ENCODE measurements around the gene MAD2L2.
A peak's percentile ranks its signal among the peaks of the same experiment; 100 is the strongest.

Gene MAD2L2

GRCh38 chr1:11682287-11682771 lies 1.4 kb upstream of the MAD2L2 start:
- no peak for DNase-seq

- no peak for DNase-seq
Measured at GRCh38 chr1:11680270-11681070, 478 bp downstream of the MAD2L2 start.

- no peak for DNase-seq
Measured at GRCh38 chr1:11678442-11678841, 2.5 kb downstream of the MAD2L2 start.

- DNase-seq = no peak
Measured at GRCh38 chr1:11676386-11677103, 4.4 kb downstream of the MAD2L2 start.

GRCh38 chr1:11675325-11675724 lies 5.6 kb downstream of the MAD2L2 start:
- no peak for DNase-seq

DNA sequence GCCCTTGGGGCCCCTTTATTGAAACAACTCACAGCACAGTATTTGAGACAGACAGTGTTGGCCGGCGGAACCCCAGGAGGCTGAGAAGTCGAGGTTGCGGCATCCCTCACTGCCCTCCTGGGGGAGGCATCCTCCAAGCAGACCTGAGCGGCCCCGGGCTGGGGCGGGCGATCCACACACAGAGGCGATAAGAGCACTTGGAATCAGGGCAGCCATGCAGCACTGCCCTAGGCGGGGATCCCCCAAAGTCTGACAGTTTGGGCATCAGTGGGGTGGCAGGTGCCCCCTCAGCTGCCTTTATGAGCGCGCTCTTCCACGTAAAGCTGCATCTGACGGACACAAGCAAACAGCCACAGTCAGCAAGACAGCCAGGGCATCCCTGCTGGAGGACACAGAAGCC lies 6.5 kb downstream of the MAD2L2 start:
- DNase-seq = no peak

DNA sequence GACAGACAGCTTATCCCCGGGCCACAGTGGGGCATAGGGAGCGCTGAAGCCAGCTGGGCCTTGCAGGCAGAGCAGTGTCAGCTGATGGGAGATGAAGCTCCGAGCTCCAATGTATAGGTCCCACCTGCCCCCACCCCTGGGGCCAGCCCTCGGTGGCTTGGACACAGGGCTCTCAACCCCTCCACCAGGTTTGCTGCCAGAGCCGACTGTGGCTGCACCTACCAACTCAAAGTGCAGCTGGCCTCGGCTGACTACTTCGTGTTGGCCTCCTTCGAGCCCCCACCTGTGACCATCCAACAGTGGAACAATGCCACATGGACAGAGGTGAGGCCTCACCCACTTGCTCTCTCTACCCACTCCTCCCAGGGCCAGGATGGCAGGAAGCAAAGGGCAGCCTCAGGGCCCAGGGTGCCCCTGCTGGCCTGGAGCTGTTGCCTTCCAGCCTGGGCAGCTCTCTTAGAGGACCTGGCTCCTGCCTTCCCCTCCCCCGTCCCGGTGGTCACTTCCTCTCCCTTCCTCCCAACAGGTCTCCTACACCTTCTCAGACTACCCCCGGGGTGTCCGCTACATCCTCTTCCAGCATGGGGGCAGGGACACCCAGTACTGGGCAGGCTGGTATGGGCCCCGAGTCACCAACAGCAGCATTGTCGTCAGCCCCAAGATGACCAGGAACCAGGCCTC lies 7.7 kb downstream of the MAD2L2 start:
- no peak for DNase-seq

- no peak for DNase-seq
Measured at GRCh38 chr1:11671544-11672286, 9.2 kb downstream of the MAD2L2 start.

GRCh38 chr1:11671205-11671543 lies 9.8 kb downstream of the MAD2L2 start:
- DNase-seq = no peak

- DNase-seq = no peak
Measured at GRCh38 chr1:11670747-11671146, 10.2 kb downstream of the MAD2L2 start.

DNA sequence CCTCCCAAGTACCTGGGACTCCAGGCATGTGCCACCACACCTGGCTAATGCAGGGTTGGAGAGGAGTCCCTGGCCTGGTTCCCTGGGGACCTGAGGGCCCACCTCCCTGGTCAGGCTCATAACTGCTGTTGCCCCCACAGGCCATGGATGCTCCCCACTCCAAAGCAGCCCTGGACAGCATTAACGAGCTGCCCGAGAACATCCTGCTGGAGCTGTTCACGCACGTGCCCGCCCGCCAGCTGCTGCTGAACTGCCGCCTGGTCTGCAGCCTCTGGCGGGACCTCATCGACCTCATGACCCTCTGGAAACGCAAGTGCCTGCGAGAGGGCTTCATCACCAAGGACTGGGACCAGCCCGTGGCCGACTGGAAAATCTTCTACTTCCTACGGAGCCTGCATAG lies 12.4 kb downstream of the MAD2L2 start:
- DNase-seq = no peak

GRCh38 chr1:11664336-11665065 lies 16.4 kb downstream of the MAD2L2 start:
- DNase-seq = peak; percentile 81

GRCh38 chr1:11661103-11661502 lies 19.8 kb downstream of the MAD2L2 start:
- DNase-seq = no peak

DNA sequence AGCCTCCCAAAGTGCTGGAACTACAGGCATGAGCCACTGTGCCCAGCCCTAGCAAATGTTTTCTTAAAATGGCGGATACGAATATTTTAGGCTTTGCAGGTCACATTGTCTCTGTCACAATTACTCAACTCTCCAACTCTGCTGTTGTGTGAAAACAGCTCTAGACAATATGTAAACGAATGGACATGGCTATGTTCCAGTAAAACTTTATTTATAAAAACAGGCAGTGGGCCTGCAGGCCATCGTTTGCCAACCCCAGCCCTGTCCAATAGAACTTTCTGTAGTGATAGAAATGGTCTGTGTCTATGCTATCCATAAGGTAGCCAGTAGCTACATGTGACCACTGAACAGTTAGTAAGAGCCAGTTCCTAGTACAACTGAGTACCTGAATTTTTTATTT lies 21.2 kb downstream of the MAD2L2 start:
- no peak for DNase-seq

DNA sequence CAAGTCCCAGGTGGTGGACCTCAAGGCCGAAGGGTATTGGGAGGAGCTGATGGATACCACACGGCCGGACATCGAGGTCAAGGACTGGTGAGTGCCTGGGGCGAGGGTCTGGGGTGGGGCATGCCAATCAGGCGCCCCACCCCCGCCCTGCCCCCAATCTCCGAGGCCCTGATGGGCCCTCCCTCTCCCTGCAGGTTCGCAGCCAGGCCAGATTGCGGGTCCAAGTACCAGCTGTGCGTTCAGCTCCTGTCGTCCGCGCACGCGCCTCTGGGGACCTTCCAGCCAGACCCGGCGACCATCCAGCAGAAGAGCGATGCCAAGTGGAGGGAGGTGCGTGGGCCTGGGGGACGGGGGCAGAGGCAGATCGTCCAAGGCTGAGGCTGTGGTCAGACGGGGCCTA lies 22.4 kb downstream of the MAD2L2 start:
- DNase-seq = no peak

DNA sequence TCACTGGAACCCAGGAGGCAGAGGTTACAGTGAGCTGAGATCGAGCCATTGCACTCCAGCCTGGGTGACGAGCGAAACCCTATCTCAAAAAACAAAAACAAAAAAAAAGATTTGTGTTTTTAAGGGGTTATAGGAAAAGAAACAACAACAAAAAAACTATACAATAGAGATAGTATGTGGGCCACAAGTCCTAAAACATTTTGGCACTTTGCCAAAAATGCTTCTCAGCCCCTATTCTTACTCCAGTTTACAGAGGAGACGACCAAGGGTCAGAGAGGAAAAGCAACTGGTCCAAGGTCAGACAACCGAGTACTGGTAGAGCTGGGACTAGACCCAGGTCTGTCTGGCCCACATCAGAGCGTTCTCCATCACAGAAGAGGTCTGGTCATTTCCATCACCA lies 23.3 kb downstream of the MAD2L2 start:
- DNase-seq = no peak

DNA sequence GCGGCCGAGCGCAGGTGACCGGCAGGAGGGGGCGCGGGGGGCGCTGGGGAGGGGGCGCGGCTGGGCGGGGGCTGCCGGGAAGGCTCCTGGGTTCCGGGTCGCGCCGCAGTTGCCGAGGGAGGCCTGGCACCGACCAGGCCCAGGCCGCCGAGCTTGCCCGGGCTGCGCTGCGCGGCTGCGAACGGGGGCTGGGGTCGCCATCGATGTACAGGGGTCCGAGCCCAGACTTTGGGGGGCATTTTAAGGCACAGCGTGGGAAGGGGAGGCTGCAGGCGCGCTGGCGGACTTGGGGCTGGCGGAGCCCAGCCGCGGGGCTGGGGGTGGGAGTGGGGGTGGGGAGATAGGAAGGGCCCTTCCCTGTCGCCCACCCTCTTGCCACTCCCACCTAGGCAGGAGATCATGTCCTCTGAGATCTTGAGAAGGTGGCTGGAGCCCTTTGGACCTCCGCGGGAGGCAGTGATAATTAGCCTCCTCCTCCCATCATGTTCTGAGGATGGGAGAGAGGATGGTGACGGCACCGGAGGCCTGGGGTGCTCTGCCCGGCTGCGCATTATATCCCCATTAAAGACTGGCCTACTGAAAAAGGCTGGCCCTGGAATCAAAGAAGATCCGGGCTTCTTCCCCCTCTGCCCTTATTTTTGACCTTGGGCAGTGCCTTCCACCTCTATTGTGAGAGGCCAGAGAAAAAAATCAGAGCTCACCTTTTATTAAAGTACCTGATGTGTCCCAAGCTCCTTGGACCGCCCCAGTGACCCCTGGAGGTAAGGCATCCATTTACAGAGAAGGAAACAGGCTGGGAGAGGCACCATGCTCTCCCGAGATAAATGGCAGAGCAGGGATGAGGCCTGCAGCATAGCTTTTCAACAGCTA lies 25.8 kb downstream of the MAD2L2 start:
- DNase-seq = no peak

DNA sequence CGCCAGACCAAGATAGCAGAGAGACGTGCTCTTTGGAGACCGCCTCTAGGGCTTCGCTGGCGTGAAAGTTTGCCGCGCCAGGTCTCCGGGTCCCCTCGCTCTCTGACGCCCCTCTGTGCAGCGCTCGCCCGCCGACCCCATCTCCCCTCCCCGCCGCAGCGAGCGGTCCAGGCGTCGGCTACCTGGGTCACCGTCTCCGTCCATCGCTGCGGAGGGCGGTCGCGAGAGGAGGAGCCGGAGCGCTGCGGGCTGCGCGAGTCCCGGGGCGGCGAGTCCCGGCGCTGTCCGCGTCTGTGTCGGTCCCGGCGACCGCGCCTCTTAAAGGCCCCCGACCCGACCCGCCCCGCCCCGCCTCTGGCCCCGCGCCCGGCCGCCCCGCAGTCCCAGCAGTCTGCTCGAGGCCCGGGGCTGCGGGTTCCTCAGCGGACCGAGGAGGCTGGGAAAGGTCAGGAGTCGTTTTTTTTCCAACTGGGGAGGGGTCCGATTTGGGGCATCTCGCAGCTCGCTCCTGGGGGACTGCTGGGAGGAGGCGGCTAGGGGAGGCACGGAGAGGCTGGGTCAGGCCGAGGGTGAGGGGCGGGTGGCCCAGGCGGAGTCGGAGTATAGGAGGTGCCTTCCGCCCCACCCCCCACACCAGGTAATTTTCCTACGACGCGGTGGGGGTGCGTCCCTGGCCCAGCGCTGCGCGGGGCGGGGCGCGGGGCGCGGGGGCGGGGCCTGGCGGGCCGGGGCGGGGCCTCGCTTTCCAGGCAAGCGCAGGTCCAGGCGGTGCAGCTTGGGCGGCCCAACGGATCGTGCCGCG lies 26.6 kb downstream of the MAD2L2 start, which contains the start of the genes FBXO2 and FBXO44:
TSS of gene FBXO2 (minus strand) at position 293 of the 802 bp plus-strand sequence. CDS start at position 204, 89 bp downstream.
TSS of gene FBXO44 (plus strand) at position 741 of the 802 bp plus-strand sequence. CDS start 959 bp downstream, outside the sequence.
- no peak for DNase-seq

DNA sequence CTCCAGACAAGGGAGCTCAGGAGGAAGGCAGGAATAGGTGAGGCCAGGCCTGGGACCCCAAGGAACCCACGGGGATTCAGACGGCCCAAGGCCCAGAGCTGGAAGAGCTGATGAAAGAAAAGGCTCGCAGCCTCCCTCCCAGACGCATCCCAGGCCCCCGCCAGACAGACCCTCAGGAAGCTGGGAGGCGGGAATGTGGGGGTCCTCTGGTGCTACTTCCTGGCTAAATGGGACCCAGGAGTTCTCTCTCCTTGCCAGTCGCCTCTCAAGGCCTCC lies 27.1 kb downstream of the MAD2L2 start:
- no peak for DNase-seq

DNA sequence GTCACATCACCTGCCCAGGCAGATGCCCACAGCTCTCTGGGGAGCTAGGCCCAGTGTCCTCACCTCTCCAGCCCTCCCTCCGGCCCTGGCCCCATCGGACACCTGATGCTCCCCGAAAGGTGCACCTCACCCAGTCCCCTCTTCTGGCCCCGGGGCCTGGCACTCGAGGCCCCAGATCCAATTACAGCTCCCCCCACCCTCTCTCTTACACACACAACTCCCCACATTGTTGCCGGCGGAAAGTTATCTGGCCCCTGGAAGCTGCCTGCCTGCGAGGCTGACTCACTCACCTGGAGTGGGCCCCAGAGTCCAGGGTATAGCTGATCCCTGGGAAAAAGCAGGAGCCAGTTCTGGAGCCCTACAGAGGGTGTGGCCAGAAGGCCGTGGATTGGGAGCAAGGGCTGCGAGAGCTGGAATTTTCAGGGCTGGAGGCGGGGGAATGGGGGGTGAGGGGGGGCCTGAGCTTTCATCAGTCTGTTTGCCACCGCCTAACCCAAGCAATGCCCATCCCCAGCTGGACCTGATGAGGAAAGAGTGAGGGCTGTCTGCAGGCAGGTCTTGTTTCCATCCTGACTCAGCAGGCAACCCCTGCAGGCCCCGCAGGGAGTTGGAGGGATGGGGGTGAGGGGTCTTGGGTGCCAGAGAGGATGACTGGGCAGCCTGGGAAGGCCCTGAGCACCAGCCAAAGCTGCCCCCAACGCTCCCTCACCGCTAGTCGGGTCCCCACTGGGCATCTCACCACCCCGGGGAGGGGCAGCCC lies 27.7 kb downstream of the MAD2L2 start:
- no peak for DNase-seq

Data from NK-92 treated with Interleukin-12 subunit alpha and Interleukin-12 subunit beta, amount 100 ng/mL, for 24 hours (cell line).